GM19025 (cell line): ENCODE data around the gene WFDC12.

Experiments used
- ATAC-seq: cut with Tn5 transposase; IDR thresholded peaks from one replicate; pipeline ENCODE4 v1.9.1; 2021; ENCODE audit warnings: mild to moderate bottlenecking, low read depth, moderate library complexity; ENCODE audit not compliant: unreplicated experiment

WFDC12 gene

DNA sequence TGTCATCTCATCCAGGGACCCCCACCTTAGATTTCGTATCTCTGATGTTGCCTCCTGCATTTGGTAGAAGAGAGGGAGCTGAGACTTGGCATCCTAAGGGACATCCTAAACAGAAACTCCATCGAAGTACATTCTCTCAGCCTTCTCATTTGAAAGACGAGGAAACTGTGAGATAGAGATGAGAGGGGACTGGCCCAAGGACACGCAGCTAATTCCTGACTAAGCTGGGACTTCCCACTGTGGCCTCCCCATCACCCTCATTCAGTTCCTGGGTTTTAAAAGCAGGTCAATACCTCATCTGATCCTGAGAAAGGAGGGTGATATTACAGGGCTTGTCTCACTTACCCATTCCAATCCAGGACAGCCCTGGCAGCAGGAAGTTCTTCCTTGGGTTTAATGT is 8.4 kb downstream of the WFDC12 start:
- no peak for ATAC-seq

DNA sequence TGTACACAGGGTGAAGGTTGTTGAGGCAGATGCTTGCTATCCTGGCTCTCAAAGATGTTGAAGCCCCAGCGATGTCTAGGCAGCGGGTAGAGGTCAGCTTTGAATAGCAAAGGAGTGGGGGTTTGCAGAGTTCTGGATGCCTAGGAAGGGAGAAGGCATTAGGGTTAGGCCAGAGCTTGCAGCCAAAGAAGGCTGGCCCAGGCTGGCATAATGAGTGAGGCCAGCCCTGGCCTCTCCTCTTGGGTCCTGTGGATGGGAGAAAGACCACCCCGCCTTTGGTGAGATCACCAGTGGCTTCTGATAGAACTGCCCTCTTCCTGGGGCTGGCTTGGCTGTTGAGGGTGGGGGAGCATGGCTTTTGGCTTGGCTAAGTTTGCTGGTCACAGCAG is 8.9 kb downstream of the WFDC12 start:
- no peak for ATAC-seq

DNA sequence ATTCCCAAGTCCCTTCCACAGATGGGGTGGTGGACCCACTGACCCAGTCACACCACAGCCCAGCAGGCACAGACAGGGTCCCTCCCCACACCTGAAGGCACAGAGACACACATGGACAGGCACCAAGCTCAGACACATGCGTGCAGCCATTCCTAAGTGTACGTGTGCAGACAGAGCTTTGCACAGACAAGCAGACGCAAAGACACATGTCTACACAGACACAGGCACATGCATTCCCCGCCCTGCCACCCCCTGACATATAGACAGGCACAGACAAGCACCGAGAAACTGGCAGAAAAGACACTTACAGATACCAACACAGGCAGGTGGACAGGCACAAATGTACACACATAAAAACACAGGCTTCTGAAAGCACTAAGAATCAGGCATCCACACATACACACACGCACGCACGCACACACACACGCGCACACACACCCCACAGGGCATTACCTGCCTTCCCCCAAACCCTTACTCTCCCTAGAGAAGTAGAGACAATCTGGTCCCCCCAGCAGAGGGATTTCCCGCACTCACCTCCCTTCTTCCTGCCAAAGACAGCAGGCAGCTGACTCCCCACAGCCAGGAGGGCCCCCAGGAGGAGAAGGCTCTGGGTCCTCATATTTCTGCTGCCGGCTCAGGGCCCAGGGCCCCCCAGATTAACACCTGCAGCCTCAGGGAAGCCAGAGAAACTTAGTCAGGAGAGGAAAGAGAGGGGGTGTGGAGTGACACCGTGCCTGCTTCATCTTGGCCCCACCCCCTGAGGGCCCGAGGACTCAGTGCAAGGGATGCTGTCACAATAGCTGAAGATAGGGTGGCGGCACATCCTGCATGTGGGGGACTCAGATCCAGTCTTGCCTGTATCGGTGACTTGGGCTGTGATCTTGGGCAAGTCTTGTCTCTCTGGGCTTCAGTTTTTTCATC is 9.5 kb downstream of the WFDC12 start, which contains the start of gene WFDC5:
WFDC5 (minus strand) TSS at position 710 of the 921 bp plus-strand sequence; CDS start at position 619, 91 bp downstream.
- ATAC-seq: no peak

DNA sequence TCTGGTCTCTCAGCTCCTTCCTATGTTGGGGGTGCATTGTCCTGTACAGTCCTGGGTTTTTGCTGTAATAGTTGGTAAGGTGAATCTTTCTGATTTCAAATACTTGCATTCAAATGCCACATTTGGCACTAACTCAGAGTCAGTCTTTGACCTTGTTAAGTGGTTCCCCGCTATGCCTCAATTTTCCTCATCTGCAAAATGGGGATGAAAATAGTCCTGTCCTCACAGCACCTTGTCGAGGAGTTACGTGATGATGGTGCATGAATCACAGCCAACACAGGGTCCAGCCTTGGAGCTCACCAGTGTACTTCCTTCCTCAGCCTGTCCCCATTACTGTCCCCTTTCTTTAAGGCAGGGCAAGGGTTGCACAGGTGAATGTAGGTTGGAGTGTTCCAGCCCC is 10.4 kb downstream of the WFDC12 start:
- no peak for ATAC-seq

DNA sequence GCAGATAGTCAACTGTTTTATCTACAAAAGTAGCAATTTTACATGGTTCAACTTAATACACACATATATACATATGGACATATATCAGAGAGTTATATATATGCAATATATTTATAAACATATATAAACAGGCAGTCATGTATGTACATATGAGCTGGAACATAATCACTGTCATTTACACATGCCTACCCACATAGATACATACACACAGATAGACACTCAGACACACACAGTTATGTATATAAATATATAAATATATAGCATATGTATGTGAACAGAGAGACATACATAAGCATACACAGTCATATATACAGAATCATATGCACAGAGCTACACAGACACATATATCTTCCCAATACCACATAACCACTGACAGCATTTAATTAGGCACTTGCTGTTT is 11.5 kb downstream of the WFDC12 start:
- no peak for ATAC-seq

DNA sequence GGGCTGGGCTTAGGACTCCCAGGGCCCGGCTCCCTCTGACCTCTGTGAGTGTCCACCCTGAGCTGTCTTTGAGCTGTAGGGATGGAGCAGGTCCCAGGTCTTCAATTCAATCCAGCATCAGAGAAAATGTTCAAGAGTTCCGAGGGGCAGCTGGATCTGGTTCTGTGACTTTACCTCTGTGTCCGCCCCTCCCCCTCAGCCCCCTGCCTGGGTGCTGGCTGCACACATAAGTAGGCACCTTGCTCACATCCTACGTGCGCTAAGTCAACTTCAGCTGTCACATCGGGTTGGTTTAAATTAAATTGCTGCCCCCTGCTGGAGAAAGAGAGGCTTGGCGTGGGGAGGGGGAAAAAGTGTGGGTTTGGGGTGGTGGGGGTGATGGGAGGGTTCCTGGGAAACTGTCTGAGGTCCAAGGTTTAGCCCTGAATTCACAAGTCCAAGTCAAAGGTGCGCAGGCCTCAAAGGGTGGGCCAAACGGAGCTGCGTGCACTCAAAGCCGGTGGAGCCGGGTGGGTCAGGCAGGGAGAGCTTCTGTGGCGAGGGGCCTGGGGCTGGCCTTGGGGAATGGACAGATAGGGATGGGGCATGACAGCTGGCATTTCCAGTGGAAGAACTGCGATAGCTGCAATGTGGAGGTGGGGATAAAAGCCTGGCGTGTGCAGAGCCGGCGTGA is 12.3 kb downstream of the WFDC12 start:
- ATAC-seq: no peak

DNA sequence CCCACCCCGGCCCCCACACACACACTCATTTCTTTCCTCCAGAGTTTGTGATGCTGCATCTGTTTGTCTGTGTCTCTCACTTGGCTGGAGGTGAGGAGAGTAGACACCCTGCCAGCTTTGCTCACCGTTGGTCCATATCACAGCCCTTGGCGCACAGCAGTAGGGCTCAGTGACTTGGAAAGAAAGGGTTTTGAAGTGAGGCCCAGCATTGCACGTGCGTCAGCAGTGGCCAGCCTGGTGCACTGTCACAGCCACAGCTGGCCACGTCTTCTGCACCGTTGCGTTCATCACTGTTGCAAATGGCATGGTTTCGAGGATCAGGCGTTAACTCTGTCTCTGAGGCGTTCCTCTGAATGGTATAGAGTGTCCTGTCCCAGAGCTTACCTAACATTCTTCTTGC is 13.0 kb downstream of the WFDC12 start:
- no peak for ATAC-seq

DNA sequence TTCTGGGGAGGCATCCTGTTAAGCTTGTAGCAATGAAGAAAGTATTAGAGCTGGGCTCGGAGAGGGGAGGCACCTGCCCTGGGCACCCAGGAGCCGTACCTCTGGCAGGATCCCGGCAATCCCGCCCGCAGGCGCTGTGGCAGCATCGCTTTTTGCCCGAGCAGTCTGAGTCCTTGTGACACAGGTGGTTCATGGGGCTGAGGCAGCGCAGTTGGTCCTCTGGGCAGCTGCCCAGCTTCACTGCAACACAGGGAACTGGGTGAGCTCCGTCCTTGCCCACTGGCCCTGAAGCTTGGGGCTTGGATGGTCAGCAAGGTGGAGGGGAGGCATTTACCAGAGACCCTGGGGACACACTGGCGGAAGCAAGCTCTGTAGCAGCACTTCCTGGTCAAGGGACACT is 14.0 kb downstream of the WFDC12 start:
- ATAC-seq: no peak

DNA sequence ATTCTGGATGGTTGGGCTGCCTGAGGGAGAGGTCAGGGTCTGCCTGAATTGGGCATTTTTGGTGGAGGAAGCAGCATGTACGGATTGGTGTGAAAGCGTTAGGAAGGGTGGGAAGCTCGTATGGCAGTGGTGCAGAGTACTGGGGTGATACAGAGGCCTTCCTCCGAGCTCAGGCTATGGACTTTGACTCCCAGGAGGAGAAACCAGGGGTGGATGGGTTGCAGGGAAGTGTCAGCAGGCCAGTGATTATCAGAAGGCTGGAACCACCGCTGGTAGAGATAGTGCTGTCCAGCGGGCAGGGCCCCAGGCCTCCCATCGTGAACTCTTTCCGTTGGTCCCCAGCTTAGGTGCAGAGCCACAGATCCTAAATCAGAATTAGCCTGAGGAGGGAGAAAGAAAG is 14.6 kb downstream of the WFDC12 start:
- no peak for ATAC-seq

DNA sequence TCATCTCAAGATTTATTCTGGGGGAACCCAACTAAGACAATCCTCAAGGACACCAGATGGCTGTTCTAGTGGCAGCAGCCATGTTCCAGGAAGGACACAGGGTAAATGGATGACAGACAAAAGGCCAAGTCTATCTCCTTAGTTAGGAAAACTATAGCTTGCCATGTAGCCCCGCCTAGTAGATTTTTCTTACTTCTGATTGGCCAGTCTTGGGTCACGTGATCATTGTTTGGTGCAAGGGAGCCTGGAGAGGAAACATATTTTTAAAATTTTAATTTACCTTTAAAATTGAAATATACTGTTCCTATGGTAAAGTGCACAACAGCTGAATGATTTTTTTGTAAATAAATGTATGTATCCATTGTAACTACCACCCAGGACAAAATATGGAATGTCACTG is 18.9 kb downstream of the WFDC12 start:
- ATAC-seq: no peak

DNA sequence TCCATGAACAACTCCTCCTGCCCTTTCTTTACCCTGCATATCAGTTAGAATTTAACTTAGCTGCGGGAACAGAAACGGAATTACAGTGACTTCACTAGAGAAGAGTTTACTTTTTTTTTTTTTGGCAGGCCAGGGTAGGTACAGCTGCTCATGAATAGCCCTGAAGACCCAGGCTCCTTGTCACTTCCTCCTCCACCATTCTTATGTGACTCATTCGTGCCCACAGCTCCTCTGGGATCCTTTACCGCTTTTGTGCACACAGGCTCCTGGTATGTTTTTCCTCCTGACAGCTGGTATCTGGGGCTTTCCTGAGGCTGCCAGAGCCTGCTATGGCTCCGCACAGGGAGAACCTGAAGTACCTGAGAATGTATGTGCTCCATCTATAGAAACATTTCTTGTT is 19.5 kb downstream of the WFDC12 start:
- no peak for ATAC-seq

DNA sequence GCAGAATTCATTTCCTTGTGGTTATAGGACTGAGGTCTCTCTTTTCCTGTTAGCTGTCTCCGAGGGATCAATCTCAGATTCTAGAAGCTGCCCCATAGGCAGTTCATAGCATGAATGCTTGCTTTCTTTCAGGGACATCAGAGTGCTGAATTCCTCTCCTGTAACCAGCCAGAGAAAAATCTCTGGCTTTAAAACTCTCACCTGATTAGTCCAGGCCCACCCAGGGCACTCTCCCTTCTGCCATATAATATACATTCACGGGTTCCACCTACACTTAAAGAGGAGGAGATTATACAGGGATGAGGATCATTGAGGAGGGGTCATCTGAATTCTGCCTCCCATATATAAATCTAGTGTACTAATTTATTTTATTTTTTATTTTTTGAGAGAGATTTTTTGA is 21.2 kb downstream of the WFDC12 start:
- ATAC-seq: no peak

DNA sequence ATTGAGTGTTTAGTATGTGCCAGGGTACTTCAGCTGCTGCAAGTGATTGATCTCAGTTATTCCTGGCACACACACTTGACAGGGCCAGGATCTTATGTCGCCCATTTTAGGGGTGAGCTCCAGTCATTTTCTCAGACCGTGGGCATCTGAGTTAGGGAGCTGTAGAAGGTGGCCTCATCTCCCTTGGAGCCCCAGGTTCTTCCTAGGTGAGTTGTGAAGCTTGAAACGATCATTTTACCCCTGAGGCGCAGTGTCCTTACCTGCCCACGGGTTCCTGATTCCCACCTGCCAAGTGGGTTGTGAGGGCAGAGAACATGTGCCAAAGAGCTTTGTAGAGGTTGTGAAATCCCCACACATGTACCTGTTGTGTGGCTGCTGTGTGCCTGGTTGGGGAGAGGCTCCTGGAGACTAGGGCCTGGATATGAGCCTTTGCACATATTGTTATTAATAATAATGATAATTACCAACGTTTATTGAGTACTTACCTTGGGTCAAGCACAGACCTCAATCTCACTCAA is 22.9 kb downstream of the WFDC12 start:
- ATAC-seq: no peak

DNA sequence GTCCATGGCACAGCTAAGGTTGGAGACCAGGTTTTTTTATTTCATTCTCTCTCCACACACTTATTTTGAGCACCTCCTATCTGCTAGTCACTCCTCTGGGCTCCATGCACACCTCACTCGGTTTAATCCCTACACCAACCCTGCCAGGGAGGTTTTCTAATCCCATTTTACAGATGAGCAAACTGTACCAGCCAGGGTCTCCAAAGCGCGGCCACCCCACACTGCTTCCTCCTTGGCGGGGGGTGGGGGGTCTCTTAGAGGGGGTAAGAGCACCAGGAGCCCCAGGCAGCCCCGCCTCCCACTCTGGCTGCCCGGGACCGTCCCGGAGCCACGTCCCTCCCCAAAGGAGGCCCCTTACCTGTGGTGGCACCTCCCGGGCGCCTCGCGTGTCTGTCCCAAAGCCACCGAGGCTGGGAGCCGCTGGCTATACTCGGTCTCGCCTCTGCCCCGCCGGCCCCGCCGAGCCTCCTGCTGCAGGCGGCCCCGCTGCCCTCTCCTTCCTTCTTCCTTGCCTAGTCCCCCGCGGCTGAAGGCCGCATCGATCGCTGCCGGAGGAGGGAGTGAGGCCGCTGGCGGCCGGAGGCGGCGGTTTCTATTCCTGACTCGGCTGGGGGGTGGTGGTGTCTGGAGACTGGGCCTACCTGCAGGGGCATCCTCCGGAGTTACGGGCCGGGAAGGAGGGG is 23.6 kb downstream of the WFDC12 start, which contains the start of gene KCNS1:
KCNS1 (minus strand) TSS at position 565 of the 683 bp plus-strand sequence. CDS start 1,891 bp downstream, outside the sequence.
- ATAC-seq: no peak

DNA sequence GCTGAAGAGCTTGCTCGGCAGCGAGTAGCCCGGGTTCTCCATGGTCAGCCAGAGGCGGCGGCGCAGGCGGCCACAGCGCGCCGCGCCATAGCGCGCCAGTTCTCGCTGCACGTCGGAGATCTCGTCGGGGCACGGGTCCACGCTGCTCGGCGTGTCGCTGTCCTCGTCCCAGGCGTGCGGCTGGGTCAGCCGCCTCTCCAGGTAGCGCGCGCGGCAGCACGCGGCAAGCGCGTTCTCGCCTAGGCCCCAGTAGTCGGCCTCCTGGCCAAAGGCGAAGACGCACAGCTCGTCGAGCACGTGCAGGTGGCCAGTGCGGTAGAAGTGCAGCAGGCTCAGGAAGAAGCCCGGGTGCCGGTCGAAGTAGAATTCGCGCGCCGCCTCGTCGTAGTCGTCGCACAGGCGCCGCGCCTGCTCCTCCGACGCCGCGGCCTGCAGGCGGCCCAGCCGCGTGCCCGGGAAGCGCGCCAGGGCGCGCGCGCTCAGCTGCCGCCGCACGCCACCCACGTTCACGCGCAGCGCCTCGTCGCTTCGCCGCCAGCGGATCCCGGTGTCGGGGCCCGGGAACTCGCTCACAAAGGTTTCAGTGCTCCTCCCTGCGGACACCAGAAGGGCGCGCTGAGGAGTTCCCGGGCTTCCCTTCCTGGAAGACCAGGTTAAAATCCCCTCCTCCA is 26.0 kb downstream of the WFDC12 start:
- ATAC-seq: no peak

DNA sequence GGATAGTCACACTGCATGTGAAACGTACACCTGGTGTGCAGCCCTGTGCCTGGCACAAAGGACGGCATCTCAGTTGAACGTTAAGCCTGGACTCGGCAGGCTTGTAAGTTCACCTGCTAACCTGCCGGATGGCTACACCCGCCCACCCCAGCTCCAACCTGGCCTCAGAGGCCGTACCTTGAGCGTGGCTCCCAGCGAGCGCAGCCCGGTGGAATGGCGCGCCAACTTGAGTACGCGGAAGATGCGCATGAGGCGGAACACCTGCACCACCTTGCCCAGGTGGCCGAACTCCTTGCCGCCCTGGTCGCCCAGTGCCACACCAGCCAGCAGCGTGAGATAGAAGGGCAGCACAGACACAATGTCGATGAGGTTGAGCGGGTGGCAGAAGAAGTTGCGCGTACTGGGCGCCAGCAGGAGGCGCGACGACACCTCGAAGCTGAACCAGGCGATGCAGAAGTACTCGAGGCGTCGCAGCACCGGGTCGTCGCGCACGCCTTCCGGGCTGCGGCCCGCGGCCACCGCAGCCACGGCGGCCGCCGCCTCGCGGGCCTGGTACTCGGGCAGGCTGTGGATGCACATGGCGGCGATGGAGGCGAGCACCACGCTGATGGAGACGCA is 26.7 kb downstream of the WFDC12 start:
- no peak for ATAC-seq

DNA sequence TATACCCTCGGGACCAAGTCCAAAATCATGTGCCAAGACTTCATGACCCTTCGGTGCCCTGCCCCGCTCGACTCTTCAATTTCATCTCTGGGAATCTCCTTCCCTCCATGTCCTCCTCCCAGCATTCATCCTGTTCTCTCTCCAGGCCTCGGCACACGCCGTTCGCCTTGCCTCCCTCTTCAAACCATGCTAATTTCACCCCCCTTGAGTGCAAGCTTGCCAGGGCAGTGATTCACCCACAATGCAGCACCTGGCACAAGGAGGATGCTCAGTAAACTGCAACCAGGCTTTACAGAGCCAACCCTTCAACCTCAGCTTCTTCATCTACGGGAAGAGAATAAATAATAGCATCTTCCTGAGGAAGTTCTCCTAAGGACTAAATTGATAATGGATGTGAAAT is 27.5 kb downstream of the WFDC12 start:
- no peak for ATAC-seq

DNA sequence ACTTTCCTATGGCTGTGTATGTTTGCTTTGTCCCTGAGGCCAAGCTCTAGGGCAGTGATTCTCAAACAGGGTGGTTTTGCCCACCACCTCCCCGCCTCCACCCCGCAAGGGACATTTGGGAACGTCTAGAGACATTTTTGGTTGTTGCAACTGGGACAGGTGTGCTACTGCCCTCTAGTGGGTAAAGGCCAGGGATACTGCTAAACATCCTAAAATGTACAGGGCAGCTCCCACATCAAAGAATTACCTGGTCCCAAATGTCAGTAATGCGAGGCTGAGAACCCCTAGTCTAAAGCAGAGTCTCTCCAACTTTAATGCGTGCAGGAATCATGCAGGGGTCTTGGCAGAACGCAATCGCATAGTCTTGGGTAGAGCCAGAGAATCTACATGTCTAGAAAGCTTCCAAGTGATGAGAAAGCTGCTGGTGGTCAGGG is 28.4 kb downstream of the WFDC12 start:
- no peak for ATAC-seq

DNA sequence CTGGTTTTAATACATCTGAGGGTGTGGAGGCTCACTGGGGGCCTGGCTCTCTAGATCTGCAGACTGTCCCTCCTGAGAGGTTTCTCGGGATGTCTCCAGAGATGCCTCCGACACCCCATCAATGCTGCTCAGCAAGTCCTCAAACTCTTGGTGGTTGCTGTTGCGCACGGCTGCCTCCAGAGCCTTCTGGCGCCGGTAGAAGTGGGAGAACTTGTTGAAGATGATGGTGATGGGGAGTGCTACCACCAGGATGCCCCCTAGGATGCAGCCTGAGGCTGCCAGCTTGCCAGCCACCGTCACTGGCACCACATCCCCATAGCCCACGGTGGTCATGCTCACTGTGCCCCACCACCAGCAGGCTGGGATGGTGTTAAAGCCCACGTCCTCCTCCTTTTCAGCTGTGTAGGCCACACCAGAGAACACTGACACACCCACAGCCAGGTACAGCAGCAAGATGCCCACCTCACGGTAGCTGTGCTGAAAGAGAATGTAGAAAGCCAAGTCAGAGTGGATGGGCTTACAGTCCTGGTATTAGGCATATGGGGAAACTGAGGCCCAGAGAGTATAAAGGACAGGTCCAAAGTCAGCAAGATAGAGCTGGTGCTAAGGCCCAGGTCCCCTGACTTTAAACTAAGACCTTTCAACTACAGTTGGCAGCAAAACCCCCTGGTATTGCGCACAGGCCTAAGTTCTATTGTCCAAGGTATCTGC is 29.2 kb downstream of the WFDC12 start:
- no peak for ATAC-seq
